Nephron (organoid): ENCODE measurements around the gene CDHR3.

Experiments
- H3K27ac Mint-ChIP-seq, 3 experiments: 2 replicates each; pipeline ENCODE4 v1.8.0; 2020; ENCODE audit warnings: mixed read lengths in 3 of 3, mild to moderate bottlenecking in 2 of 3, moderate library complexity in 1 of 3
- H3K27me3 Mint-ChIP-seq: 2 replicates; pipeline ENCODE4 v1.8.0; 2021; ENCODE audit warnings: low read depth, mild to moderate bottlenecking, moderate library complexity, mixed read lengths
- H3K36me3 Mint-ChIP-seq: 2 replicates; pipeline ENCODE4 v1.8.0; 2020; ENCODE audit warnings: low read depth, mixed read lengths
- H3K4me1 Mint-ChIP-seq: 2 replicates; pipeline ENCODE4 v1.8.0; 2020; ENCODE audit warnings: mixed read lengths
- H3K4me3 Mint-ChIP-seq, 3 experiments: 2 replicates each; pipeline ENCODE4 v1.8.0; 2020; ENCODE audit warnings: mild to moderate bottlenecking in 3 of 3, mixed read lengths in 3 of 3, moderate library complexity in 2 of 3
- H3K9me3 Mint-ChIP-seq: 2 replicates; pipeline ENCODE4 v1.8.0; 2020; ENCODE audit warnings: mixed read lengths
- CTCF ChIP-seq, 3 experiments: fragments of 200-600 bp; sonication (generic); IDR thresholded peaks; one replicate each; pipeline ENCODE4 v1.5.0; 2021; ENCODE audit warnings: antibody characterized with exemption in 3 of 3; ENCODE audit not compliant: unreplicated experiment in 3 of 3

Gene CDHR3

GRCh38 chr7:106010331-106010730, 47.3 kb downstream of the CDHR3 start:
- peaks cover 25% of the 10 kb centered on the region for H3K27me3 Mint-ChIP-seq
- TF ChIP-seq CTCF (IDR thresholded peaks at IDR 0.05; ENCODE audit: unreplicated experiment in 3 of 3) = no peak
- H3K4me1 Mint-ChIP-seq = peaks cover 18% of the 10 kb centered on the region
- H3K9me3 Mint-ChIP-seq = peaks cover 27% of the 10 kb centered on the region
- peaks cover 25% of the 10 kb centered on the region for H3K36me3 Mint-ChIP-seq
- peak overlapping the region; percentile 75 to 87 (median 82) for H3K27ac Mint-ChIP-seq
- no peak overlapping the region for H3K4me3 Mint-ChIP-seq

GRCh38 chr7:106010866-106011265, 47.8 kb downstream of the CDHR3 start:
- TF ChIP-seq CTCF (IDR thresholded peaks at IDR 0.05; ENCODE audit: unreplicated experiment in 3 of 3) = no peak
- H3K36me3 Mint-ChIP-seq = peaks cover 20% of the 10 kb centered on the region
- H3K9me3 Mint-ChIP-seq = peaks cover 23% of the 10 kb centered on the region
- H3K27ac Mint-ChIP-seq = peak overlapping the region; percentile 75 to 87 (median 82)
- H3K4me3 Mint-ChIP-seq = no peak overlapping the region
- H3K27me3 Mint-ChIP-seq = peaks cover 25% of the 10 kb centered on the region
- H3K4me1 Mint-ChIP-seq = peaks cover 23% of the 10 kb centered on the region

GRCh38 chr7:106012184-106012583, 49.1 kb downstream of the CDHR3 start:
- no peak for TF ChIP-seq CTCF (IDR thresholded peaks at IDR 0.05; ENCODE audit: unreplicated experiment in 3 of 3)
- peak overlapping the region in 1 of 3 experiments; percentile 1 for H3K27ac Mint-ChIP-seq
- peaks cover 14% of the 10 kb centered on the region for H3K36me3 Mint-ChIP-seq
- peaks cover 25% of the 10 kb centered on the region for H3K27me3 Mint-ChIP-seq
- peaks cover 32% of the 10 kb centered on the region for H3K4me1 Mint-ChIP-seq
- peaks cover 17% of the 10 kb centered on the region for H3K9me3 Mint-ChIP-seq
- no peak overlapping the region for H3K4me3 Mint-ChIP-seq

GRCh38 chr7:106012935-106013439, 49.9 kb downstream of the CDHR3 start:
- no peak overlapping the region for H3K4me3 Mint-ChIP-seq
- H3K4me1 Mint-ChIP-seq = peaks cover 32% of the 10 kb centered on the region
- H3K27me3 Mint-ChIP-seq = peaks cover 25% of the 10 kb centered on the region
- peaks cover 7% of the 10 kb centered on the region for H3K36me3 Mint-ChIP-seq
- TF ChIP-seq CTCF (IDR thresholded peaks at IDR 0.05; ENCODE audit: unreplicated experiment in 3 of 3) = no peak
- peak overlapping the region in 2 of 3 experiments; percentile 19 to 40 for H3K27ac Mint-ChIP-seq
- H3K9me3 Mint-ChIP-seq = peaks cover 10% of the 10 kb centered on the region

GRCh38 chr7:106015381-106016218, 52.5 kb downstream of the CDHR3 start:
- Mint-ChIP-seq H3K36me3 (no peaks in the 10 kb centered on the region), H3K27me3 (peaks cover 29% of the 10 kb centered on the region), H3K9me3 (no peaks in the 10 kb centered on the region), H3K4me1 (peaks cover 31% of the 10 kb centered on the region), H3K27ac (peak overlapping the region in 1 of 3 experiments; percentile 42), H3K4me3 (no peak overlapping the region)
- no peak for TF ChIP-seq CTCF (IDR thresholded peaks at IDR 0.05; ENCODE audit: unreplicated experiment in 3 of 3)
